Measurements from ENCODE around the gene PITX2. TPM values are rescaled to one million over a fixed set of nuclear protein-coding genes. Genes with fewer than 3 reads are reported as not detected.

PITX2 gene
- total RNA-seq, 1 experiment from 2014 or later, result 24.9 TPM

DNA sequence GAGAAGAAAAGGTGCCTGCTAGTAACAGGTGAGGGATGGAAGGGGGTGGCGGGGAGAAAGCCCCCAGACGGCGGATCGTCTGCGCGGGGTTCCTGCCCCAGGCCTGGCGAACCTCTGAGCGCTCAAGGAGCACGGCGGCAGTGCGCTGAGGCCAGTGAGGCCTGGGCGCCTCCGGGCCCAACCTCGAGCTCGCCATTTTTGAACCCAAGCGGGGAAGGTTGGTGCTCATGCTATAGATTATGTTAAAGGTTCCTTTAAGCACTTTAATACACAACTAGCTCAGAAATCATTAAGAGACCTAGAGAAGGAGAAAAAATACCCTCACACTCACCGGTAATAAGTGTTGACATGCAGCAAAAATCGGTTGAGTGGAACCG, 7.9 kb downstream of the PITX2 start:
- H3K9me3 Mint-ChIP-seq, result no peaks in the 10 kb centered on the region
- no peaks in the 10 kb centered on the region; the same call in 1 of the 2 replicates for H3K36me3 Mint-ChIP-seq
- no peak for TF ChIP-seq NFYB (CRISPR knock-in tag; conservative IDR thresholded peaks at IDR 0.05; ENCODE audit: low read depth)
- ATAC-seq (no peak), DNase-seq (ENCODE audit: low spot score) (peak; percentile 46)
- H3K27me3 Mint-ChIP-seq (ENCODE audit: low read depth), result peaks cover 99% of the 10 kb centered on the region
- H3K4me3 Mint-ChIP-seq, result peak overlapping the region; percentile 92
- CTCF ChIA-PET, result interaction anchor here (0.9 to 1.1 kb wide), 3 partner anchors 16 to 271 kb away, joined by 3 to 4 read pairs (median 3); no protein-coding TSS in a partner anchor
- H3K27ac Mint-ChIP-seq, result peak overlapping the region; percentile 94
- POLR2A ChIA-PET, result interaction anchor here (0.8 kb wide), 1 partner anchor 13 kb away, joined by 5 read pairs; no protein-coding TSS in a partner anchor
- peaks cover 76% of the 10 kb centered on the region for H3K4me1 Mint-ChIP-seq

DNA sequence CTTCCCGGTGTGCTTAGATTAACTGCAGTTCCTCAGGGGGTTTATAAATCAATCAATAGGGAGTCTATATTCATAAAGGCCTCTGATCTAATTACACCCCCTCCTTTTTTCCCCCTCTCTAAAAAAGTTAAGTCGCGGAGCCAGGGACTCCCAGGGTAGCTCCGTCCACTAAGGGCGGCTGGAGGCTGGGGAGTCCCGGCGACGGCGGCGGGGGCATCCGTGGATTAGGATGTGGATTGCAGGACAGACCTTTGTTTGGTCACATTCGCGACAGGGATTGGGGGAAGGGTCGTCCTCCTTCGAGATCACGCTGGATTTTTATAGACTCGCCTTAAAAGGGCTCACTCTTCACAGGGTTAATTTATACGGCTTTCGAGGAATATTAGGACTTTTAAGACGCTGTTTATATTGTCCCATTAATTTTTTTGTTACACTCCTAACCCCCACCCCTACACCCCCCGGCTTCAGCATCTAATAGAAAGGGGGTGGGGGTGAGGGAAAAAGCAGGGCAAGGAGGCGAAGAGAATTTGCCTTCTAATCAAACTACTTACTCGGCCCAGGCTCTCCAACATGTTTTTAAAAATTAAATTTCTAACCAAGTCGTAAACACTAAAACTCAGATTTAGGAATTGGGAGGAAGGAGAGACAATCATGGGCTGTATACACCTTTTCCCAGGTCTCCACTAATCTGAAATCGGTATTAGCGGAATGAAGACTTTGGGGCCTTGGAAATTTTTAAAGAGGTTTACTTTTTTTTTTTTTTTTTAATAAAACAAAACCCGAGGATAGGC, 8.5 kb downstream of the PITX2 start:
- ATAC-seq (peak; percentile 31), DNase-seq (ENCODE audit: low spot score) (peak; percentile 74)
- peaks cover 76% of the 10 kb centered on the region for H3K4me1 Mint-ChIP-seq
- peak overlapping the region; percentile 92 for H3K4me3 Mint-ChIP-seq
- peaks cover 99% of the 10 kb centered on the region for H3K27me3 Mint-ChIP-seq (ENCODE audit: low read depth)
- H3K27ac Mint-ChIP-seq, result peak overlapping the region; percentile 88
- H3K9me3 Mint-ChIP-seq, result no peaks in the 10 kb centered on the region
- POLR2A ChIA-PET, result no interaction called here
- H3K36me3 Mint-ChIP-seq, result no peaks in the 10 kb centered on the region; the same call in 1 of the 2 replicates
- TF ChIP-seq, protein P1, sequence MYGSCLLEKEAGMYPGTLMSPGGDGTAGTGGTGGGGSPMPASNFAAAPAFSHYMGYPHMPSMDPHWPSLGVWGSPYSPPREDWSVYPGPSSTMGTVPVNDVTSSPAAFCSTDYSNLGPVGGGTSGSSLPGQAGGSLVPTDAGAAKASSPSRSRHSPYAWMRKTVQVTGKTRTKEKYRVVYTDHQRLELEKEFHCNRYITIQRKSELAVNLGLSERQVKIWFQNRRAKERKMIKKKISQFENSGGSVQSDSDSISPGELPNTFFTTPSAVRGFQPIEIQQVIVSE (CRISPR knock-in tag; IDR thresholded peaks at IDR 0.05; ENCODE audit: borderline replicate concordance), result peak; percentile 57; the same call in 1 of the 2 replicates
- TF ChIP-seq FOXK1 (CRISPR knock-in tag; IDR thresholded peaks at IDR 0.05) (0 out of 2 replicates have a peak, but pooled peaks have one; percentile 24), SP1 (CRISPR knock-in tag; conservative IDR thresholded peaks at IDR 0.05) (0 out of 2 replicates have a peak, but pooled peaks have one; percentile 33), TEAD1 (CRISPR knock-in tag; IDR thresholded peaks at IDR 0.05) (peak; percentile 57; the same call in 1 of the 2 replicates), ZNF263 (CRISPR knock-in tag; IDR thresholded peaks at IDR 0.05; ENCODE audit: low read depth) (no peak), SMAD4 (CRISPR knock-in tag; IDR thresholded peaks at IDR 0.05) (peak; percentile 38; the same call in 1 of the 2 replicates)
- TF ChIP-seq, protein P2, sequence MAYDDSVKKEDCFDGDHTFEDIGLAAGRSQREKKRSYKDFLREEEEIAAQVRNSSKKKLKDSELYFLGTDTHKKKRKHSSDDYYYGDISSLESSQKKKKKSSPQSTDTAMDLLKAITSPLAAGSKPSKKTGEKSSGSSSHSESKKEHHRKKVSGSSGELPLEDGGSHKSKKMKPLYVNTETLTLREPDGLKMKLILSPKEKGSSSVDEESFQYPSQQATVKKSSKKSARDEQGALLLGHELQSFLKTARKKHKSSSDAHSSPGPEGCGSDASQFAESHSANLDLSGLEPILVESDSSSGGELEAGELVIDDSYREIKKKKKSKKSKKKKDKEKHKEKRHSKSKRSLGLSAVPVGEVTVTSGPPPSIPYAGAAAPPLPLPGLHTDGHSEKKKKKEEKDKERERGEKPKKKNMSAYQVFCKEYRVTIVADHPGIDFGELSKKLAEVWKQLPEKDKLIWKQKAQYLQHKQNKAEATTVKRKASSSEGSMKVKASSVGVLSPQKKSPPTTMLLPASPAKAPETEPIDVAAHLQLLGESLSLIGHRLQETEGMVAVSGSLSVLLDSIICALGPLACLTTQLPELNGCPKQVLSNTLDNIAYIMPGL (CRISPR knock-in tag; IDR thresholded peaks at IDR 0.05), result no peak
- TF ChIP-seq, protein P3, sequence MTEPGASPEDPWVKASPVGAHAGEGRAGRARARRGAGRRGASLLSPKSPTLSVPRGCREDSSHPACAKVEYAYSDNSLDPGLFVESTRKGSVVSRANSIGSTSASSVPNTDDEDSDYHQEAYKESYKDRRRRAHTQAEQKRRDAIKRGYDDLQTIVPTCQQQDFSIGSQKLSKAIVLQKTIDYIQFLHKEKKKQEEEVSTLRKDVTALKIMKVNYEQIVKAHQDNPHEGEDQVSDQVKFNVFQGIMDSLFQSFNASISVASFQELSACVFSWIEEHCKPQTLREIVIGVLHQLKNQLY (CRISPR knock-in tag; IDR thresholded peaks at IDR 0.05), result no peak
- TF ChIP-seq, protein P4, sequence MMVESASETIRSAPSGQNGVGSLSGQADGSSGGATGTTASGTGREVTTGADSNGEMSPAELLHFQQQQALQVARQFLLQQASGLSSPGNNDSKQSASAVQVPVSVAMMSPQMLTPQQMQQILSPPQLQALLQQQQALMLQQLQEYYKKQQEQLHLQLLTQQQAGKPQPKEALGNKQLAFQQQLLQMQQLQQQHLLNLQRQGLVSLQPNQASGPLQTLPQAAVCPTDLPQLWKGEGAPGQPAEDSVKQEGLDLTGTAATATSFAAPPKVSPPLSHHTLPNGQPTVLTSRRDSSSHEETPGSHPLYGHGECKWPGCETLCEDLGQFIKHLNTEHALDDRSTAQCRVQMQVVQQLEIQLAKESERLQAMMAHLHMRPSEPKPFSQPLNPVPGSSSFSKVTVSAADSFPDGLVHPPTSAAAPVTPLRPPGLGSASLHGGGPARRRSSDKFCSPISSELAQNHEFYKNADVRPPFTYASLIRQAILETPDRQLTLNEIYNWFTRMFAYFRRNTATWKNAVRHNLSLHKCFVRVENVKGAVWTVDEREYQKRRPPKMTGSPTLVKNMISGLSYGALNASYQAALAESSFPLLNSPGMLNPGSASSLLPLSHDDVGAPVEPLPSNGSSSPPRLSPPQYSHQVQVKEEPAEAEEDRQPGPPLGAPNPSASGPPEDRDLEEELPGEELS (CRISPR knock-in tag; IDR thresholded peaks at IDR 0.05), result peak; percentile 60; the same call in 1 of the 2 replicates
- CTCF ChIA-PET, result interaction anchor here (0.7 to 1.1 kb wide), 3 partner anchors 17 to 270 kb away, joined by 3 to 4 read pairs (median 3); no protein-coding TSS in a partner anchor

DNA sequence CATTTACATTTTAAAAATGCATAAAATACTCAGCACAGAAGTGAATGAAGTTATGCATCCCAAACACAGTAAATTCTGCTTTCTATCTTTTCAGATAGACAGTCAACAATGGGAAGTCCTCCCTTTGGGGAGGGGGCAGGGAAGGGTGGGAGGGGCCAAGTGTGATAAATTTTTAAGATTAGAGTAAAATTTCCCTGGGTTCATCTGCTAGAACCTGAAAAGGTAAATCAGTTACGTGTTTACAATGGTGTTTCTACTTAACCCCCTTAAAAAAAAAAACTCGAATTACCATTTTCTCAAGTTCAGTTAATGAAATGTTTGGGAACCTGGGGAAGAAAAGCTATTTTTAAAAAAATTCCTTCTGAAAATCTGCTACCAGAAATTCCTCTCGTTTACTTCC, 9.1 kb downstream of the PITX2 start:
- Mint-ChIP-seq H3K4me3 (peak overlapping the region; percentile 92), H3K27ac (peak overlapping the region; percentile 88), H3K4me1 (peaks cover 78% of the 10 kb centered on the region)

More for the DNA sequence above, 9.1 kb downstream of the PITX2 start:
- no peak for ATAC-seq
- no peaks in the 10 kb centered on the region for H3K9me3 Mint-ChIP-seq
- no peak for DNase-seq (ENCODE audit: low spot score)
- ChIA-PET POLR2A (no interaction called here), CTCF (interaction anchor here (0.7 kb wide), 1 partner anchor 269 kb away, joined by 3 read pairs; no protein-coding TSS in a partner anchor)
- H3K27me3 Mint-ChIP-seq (ENCODE audit: low read depth), result peaks cover 99% of the 10 kb centered on the region
- TF ChIP-seq JUN (CRISPR knock-in tag; IDR thresholded peaks at IDR 0.05) (no peak), ETV6 (CRISPR knock-in tag; IDR thresholded peaks at IDR 0.05) (no peak), GABPB1 (CRISPR knock-in tag; IDR thresholded peaks at IDR 0.05) (no peak), FOXP1 (CRISPR knock-in tag; IDR thresholded peaks at IDR 0.05; ENCODE audit: borderline replicate concordance) (no peak), FOXJ3 (CRISPR knock-in tag; IDR thresholded peaks at IDR 0.05; ENCODE audit: borderline replicate concordance) (no peak), GRHL2 (CRISPR knock-in tag; IDR thresholded peaks at IDR 0.05; ENCODE audit: insufficient replicate concordance, severe bottlenecking) (no peak), ZNF317 (CRISPR knock-in tag; IDR thresholded peaks at IDR 0.05; ENCODE audit: borderline replicate concordance, low read depth) (no peak), HMGA2 (CRISPR knock-in tag; IDR thresholded peaks at IDR 0.05) (no peak)
- TF ChIP-seq, protein P5, sequence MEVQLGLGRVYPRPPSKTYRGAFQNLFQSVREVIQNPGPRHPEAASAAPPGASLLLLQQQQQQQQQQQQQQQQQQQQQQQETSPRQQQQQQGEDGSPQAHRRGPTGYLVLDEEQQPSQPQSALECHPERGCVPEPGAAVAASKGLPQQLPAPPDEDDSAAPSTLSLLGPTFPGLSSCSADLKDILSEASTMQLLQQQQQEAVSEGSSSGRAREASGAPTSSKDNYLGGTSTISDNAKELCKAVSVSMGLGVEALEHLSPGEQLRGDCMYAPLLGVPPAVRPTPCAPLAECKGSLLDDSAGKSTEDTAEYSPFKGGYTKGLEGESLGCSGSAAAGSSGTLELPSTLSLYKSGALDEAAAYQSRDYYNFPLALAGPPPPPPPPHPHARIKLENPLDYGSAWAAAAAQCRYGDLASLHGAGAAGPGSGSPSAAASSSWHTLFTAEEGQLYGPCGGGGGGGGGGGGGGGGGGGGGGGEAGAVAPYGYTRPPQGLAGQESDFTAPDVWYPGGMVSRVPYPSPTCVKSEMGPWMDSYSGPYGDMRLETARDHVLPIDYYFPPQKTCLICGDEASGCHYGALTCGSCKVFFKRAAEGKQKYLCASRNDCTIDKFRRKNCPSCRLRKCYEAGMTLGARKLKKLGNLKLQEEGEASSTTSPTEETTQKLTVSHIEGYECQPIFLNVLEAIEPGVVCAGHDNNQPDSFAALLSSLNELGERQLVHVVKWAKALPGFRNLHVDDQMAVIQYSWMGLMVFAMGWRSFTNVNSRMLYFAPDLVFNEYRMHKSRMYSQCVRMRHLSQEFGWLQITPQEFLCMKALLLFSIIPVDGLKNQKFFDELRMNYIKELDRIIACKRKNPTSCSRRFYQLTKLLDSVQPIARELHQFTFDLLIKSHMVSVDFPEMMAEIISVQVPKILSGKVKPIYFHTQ (CRISPR knock-in tag; IDR thresholded peaks at IDR 0.05), result no peak
- TF ChIP-seq, protein P6, sequence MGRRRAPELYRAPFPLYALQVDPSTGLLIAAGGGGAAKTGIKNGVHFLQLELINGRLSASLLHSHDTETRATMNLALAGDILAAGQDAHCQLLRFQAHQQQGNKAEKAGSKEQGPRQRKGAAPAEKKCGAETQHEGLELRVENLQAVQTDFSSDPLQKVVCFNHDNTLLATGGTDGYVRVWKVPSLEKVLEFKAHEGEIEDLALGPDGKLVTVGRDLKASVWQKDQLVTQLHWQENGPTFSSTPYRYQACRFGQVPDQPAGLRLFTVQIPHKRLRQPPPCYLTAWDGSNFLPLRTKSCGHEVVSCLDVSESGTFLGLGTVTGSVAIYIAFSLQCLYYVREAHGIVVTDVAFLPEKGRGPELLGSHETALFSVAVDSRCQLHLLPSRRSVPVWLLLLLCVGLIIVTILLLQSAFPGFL (CRISPR knock-in tag; IDR thresholded peaks at IDR 0.05; ENCODE audit: borderline replicate concordance), result no peak
- no peaks in the 10 kb centered on the region; the same call in 1 of the 2 replicates for H3K36me3 Mint-ChIP-seq
